K562 treated with DMSO at 1 percent for 12 hours (cell line): ENCODE data around the gene HSD17B2. TPM values are rescaled to one million over a fixed set of nuclear protein-coding genes. Genes with fewer than 3 reads are reported as not detected.

Experiments
- total RNA-seq: library from RNA; unstranded; fragments of 300-600 nt; gene quantifications from 2 replicates; pipeline ENCODE4 v1.2.3, GENCODE V29; 2022; ENCODE audit not compliant: insufficient read depth

HSD17B2 gene, protein sequence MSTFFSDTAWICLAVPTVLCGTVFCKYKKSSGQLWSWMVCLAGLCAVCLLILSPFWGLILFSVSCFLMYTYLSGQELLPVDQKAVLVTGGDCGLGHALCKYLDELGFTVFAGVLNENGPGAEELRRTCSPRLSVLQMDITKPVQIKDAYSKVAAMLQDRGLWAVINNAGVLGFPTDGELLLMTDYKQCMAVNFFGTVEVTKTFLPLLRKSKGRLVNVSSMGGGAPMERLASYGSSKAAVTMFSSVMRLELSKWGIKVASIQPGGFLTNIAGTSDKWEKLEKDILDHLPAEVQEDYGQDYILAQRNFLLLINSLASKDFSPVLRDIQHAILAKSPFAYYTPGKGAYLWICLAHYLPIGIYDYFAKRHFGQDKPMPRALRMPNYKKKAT
- total RNA-seq = not detected in 2 replicates

DNA sequence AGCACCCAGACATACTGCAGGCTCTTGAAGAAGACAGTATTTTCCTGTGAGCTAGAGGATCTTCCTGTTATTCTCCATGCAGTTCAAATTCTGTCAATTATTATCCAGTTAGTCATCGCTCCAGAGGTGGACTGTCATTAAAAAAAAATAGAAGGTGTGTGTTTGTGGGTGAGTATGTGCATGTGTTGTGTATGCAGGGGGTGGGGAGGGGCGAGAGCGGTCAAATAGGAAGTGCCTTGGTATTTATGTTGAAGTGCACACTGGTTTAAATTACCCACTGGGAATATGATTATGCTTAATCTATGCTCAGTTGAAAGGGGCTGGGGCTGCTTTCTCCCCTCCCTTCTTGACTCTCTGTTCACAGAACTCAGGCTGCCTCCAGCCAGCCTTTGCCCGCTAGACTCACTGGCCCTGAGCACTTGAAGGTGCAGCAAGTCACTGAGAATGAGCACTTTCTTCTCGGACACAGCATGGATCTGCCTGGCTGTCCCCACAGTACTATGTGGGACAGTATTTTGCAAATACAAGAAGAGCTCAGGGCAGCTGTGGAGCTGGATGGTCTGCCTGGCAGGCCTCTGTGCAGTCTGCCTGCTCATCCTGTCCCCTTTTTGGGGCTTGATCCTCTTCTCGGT, at the start of gene HSD17B2:
Gene HSD17B2 (plus strand): TSS at position 273 of the 632 bp plus-strand sequence. CDS start 172 bp downstream, at position 445.

DNA sequence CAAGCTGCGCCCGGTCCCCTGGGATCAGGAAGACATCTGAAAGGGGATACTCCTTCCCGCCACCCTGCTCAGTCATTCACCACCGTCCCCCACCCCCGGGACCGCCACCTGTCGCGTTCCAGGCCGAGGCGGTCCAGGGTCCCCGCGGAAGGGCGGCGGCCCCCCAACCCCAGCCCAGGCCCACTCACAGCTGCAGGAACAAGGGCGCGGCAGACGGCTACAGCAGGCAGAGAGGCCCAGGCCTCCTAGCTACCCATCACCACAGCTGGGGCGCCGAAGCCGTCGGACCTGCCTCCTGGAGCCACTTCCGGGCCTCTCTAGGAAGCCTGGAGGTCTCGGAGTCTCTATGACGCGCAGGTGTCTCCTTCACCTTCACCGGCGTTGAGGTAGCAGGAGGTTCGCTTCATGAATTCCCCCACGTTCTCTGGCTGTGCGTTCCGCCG, 23.8 kb upstream of the HSD17B2 start, which contains the start of gene SDR42E1:
Gene SDR42E1 (minus strand): TSS at position 272 of the 443 bp plus-strand sequence. CDS start 10,612 bp downstream, outside the sequence.

Other genes starting within 250 kb of the HSD17B2 start
- gene SDR42E1, start 23.8 kb upstream of the HSD17B2 start, total RNA-seq = 0.91 and 1.6 TPM in 2 replicates
- gene MPHOSPH6, start 135.0 kb downstream of the HSD17B2 start, total RNA-seq = 29.1 and 30.8 TPM in 2 replicates